Right forelimb (tissue), 1 donor: ENCODE results near the gene CHCHD1.
"Not testable (repeated sequence)": the region's sequence is repeated elsewhere in the genome, so short reads cannot be mapped to it uniquely, and the experiment has no call there.

Source experiments
- DNase-seq: peaks from one replicate; pipeline ENCODE4 v3.0.0-alpha.2; 2018

The CHCHD1 gene

GRCh38 chr10:73795491-73795890 lies 13.6 kb downstream of the CHCHD1 start:
- not testable (repeated sequence) for DNase-seq

- DNase-seq = not testable (repeated sequence)
Measured at GRCh38 chr10:73796035-73796434, 14.2 kb downstream of the CHCHD1 start.

GRCh38 chr10:73796766-73797165 lies 14.9 kb downstream of the CHCHD1 start:
- DNase-seq = no peak

GRCh38 chr10:73797324-73798025 lies 15.6 kb downstream of the CHCHD1 start:
- DNase-seq = no peak

- DNase-seq = no peak
Measured at GRCh38 chr10:73798087-73798486, 16.2 kb downstream of the CHCHD1 start.

- no peak for DNase-seq
Measured at GRCh38 chr10:73798927-73799560, 17.2 kb downstream of the CHCHD1 start.

- DNase-seq = no peak
Measured at GRCh38 chr10:73799899-73800559, 18.2 kb downstream of the CHCHD1 start.

GRCh38 chr10:73800560-73801252 lies 18.9 kb downstream of the CHCHD1 start:
- DNase-seq = no peak

- no peak for DNase-seq
Measured at GRCh38 chr10:73801253-73801590, 19.4 kb downstream of the CHCHD1 start.

- DNase-seq = no peak
Measured at GRCh38 chr10:73802276-73802991, 20.6 kb downstream of the CHCHD1 start.

- no peak for DNase-seq
Measured at GRCh38 chr10:73803680-73804286, 21.9 kb downstream of the CHCHD1 start.

GRCh38 chr10:73806176-73806950 lies 24.5 kb downstream of the CHCHD1 start:
- no peak for DNase-seq

- no peak for DNase-seq
Measured at GRCh38 chr10:73807471-73807870, 25.6 kb downstream of the CHCHD1 start.

GRCh38 chr10:73808021-73808815 lies 26.4 kb downstream of the CHCHD1 start:
- DNase-seq = no peak

- DNase-seq = no peak
Measured at GRCh38 chr10:73809061-73809818, 27.4 kb downstream of the CHCHD1 start.

GRCh38 chr10:73810358-73810734 lies 28.5 kb downstream of the CHCHD1 start:
- no peak for DNase-seq

GRCh38 chr10:73810735-73811465 lies 29.1 kb downstream of the CHCHD1 start:
- DNase-seq = no peak

GRCh38 chr10:73812657-73813056 lies 30.8 kb downstream of the CHCHD1 start:
- no peak for DNase-seq

- DNase-seq = no peak
Measured at GRCh38 chr10:73813333-73813732, 31.5 kb downstream of the CHCHD1 start.
